A673 (cell line): ENCODE data around the gene PLEKHB1.

Source experiments
- EZH2 ChIP-seq: fragments of 200-600 bp; sonication (generic); IDR thresholded peaks from 2 replicates; pipeline ENCODE4 v1.6.1; 2017; ENCODE audit warnings: borderline replicate concordance, low read depth, mild to moderate bottlenecking, mixed read lengths, antibody characterized with exemption, low read length; ENCODE audit not compliant: poor library complexity, severe bottlenecking
- TF ChIP-seq, protein P1 (sequence below): fragments of 300-800, 200-600 bp; sonication (generic); conservative IDR thresholded peaks from 2 replicates; pipeline ENCODE4 v1.5.1; 2017; ENCODE audit warnings: low read depth, mild to moderate bottlenecking, antibody characterized with exemption, low read length, moderate library complexity, mixed read lengths

DNA sequence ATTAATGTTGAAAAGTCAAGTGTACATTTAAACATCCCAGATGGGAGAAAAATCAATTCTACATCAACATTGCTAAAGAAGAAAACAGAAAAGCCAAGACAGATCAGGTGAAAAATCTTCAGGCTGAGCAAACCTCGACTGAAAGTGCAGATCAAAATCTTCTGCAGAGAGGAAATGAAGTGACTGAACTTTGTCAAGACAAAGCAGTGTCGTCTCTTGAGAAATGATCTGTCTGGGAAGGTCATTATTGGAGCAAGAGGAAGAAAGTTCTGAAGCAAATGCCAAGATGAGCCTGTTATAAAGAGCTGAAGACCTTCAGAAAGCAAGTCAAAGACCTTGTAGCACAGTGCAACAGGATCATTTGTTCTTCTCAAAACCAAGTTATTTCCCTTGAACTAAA lies 5.8 kb upstream of the PLEKHB1 start:
- TF ChIP-seq, protein P1, sequence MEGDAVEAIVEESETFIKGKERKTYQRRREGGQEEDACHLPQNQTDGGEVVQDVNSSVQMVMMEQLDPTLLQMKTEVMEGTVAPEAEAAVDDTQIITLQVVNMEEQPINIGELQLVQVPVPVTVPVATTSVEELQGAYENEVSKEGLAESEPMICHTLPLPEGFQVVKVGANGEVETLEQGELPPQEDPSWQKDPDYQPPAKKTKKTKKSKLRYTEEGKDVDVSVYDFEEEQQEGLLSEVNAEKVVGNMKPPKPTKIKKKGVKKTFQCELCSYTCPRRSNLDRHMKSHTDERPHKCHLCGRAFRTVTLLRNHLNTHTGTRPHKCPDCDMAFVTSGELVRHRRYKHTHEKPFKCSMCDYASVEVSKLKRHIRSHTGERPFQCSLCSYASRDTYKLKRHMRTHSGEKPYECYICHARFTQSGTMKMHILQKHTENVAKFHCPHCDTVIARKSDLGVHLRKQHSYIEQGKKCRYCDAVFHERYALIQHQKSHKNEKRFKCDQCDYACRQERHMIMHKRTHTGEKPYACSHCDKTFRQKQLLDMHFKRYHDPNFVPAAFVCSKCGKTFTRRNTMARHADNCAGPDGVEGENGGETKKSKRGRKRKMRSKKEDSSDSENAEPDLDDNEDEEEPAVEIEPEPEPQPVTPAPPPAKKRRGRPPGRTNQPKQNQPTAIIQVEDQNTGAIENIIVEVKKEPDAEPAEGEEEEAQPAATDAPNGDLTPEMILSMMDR: no peak
- no peak for TF ChIP-seq EZH2
